HCT116 (cell line): ENCODE results near the gene PDE2A. TPM values are rescaled to one million over a fixed set of nuclear protein-coding genes. Genes with fewer than 3 reads are reported as not detected.
A peak's percentile ranks its signal among the peaks of the same experiment; 100 is the strongest.

Experiments used
- ATAC-seq: fragments of 200-7000 bp; cut with Tn5 transposase; 2 replicates; pipeline ENCODE4 v1.9.1; 2020; ENCODE audit warnings: mild to moderate bottlenecking, moderate library complexity
- BruUV-seq: library from RNA; stranded (reverse); fragments of 400-500 nt; replicated peaks from 2 replicates; lab custom pipeline; 2021; lab: Mats Ljungman, UMichigan
- CTCF ChIA-PET: fragments of 300-600 bp; sonication (Branson Sonifier 250); formaldehyde crosslinking; loops from one replicate; lab custom pipeline; 2021; ENCODE audit warnings: antibody characterized with exemption; lab: Charles Lee
- POLR2A ChIA-PET: fragments of 300-600, 350-600 bp; sonication (Branson Sonifier 250); formaldehyde crosslinking; loops from one replicate; lab custom pipeline; 2021; ENCODE audit warnings: antibody characterized with exemption; lab: Charles Lee
- RAD21 ChIA-PET, 2 experiments: fragments of 300-600 bp; sonication (Branson Sonifier 250); formaldehyde crosslinking; loops; one replicate each; lab custom pipeline; 2023; ENCODE audit warnings: low total read pairs in 2 of 2; ENCODE audit not compliant: uncharacterized antibody in 2 of 2, unreplicated experiment in 2 of 2, low non-redundant PET in 1 of 2; lab: Charles Lee
- DNase-seq: peaks from one replicate; pipeline ENCODE4 v3.0.0-alpha.2; 2010; ENCODE audit warnings: low read depth, low spot score
- H2AFZ ChIP-seq: fragments of 200-600 bp; shearing (Covaris generic), sonication (generic); 2 replicates; pipeline ENCODE4 v1.6.1; 2017; ENCODE audit warnings: low read depth, mixed run types, mixed read lengths, antibody characterized with exemption, low read length; ENCODE audit not compliant: poor library complexity, severe bottlenecking
- H3K27ac ChIP-seq: 2 replicates; pipeline ENCODE4 v1.5.1; 2012; ENCODE audit warnings: low read depth, low read length
- H3K27me3 ChIP-seq: fragments of 200-600 bp; sonication (generic); 2 replicates; pipeline ENCODE4 v1.6.1; 2016; ENCODE audit warnings: mixed run types, low read length, mixed read lengths; ENCODE audit not compliant: insufficient read depth
- H3K36me3 ChIP-seq, 2 experiments: fragments of 200-500 bp in 1 of 2; fragments of 200-600 bp in 1 of 2; sonication (Bioruptor generic) in 1 of 2; sonication (generic) in 1 of 2; 2 replicates each; pipeline versions ENCODE4 v1.5.1 to v1.6.1; 2014 to 2016; ENCODE audit warnings: low read length in 2 of 2, inconsistent platforms in 1 of 2, mixed read lengths in 1 of 2, mixed run types in 1 of 2; ENCODE audit not compliant: insufficient read depth in 2 of 2, control insufficient read depth in 1 of 2
- H3K4me1 ChIP-seq, 2 experiments: fragments of 200-600 bp in 1 of 2; sonication (generic) in 1 of 2; 2 replicates each; pipeline versions ENCODE4 v1.5.1 to v1.6.1; 2012 to 2017; ENCODE audit warnings: low read length in 2 of 2, inconsistent platforms in 1 of 2, mild to moderate bottlenecking in 1 of 2, mixed read lengths in 1 of 2, mixed run types in 1 of 2, moderate library complexity in 1 of 2; ENCODE audit not compliant: insufficient read depth in 2 of 2, control insufficient read depth in 1 of 2
- H3K4me2 ChIP-seq: fragments of 200-600 bp; sonication (generic); 2 replicates; pipeline ENCODE4 v1.6.1; 2017; ENCODE audit warnings: mixed run types, low read length, mixed read lengths
- H3K4me3 ChIP-seq, 2 experiments: fragments of 200-600 bp in 1 of 2; sonication (generic) in 1 of 2; replicated peaks in 1 of 2; 2 replicates each; pipeline ENCODE4 v1.5.1; 2011 to 2016; ENCODE audit warnings: low read length in 2 of 2, control low read depth in 1 of 2, low read depth in 1 of 2, mild to moderate bottlenecking in 1 of 2, mixed read lengths in 1 of 2, mixed run types in 1 of 2
- H3K79me2 ChIP-seq: fragments of 200-600 bp; sonication (generic); 2 replicates; pipeline ENCODE4 v1.6.1; 2017; ENCODE audit warnings: mild to moderate bottlenecking, mixed run types, low read length, moderate library complexity, mixed read lengths; ENCODE audit not compliant: insufficient read depth
- H3K9ac ChIP-seq: fragments of 200-600 bp; sonication (generic); 2 replicates; pipeline ENCODE4 v1.6.1; 2016; ENCODE audit warnings: low read length, mixed read lengths
- H3K9me2 ChIP-seq: fragments of 200-600 bp; sonication (generic), shearing (Covaris generic); 2 replicates; pipeline ENCODE4 v1.6.1; 2017; ENCODE audit warnings: mixed run types, mild to moderate bottlenecking, moderate library complexity; ENCODE audit not compliant: insufficient read depth
- H3K9me3 ChIP-seq, 2 experiments: fragments of 200-500 bp in 1 of 2; fragments of 200-600 bp in 1 of 2; sonication (Bioruptor generic) in 1 of 2; sonication (generic) in 1 of 2; 2 replicates each; pipeline ENCODE4 v1.6.1; 2014 to 2017; ENCODE audit warnings: low read length in 2 of 2, mixed read lengths in 2 of 2, inconsistent platforms in 1 of 2, low read depth in 1 of 2, mild to moderate bottlenecking in 1 of 2, mixed run types in 1 of 2, moderate library complexity in 1 of 2; ENCODE audit not compliant: control insufficient read depth in 1 of 2, insufficient read depth in 1 of 2
- H4K20me1 ChIP-seq: fragments of 200-600 bp; sonication (generic), shearing (Covaris generic); 2 replicates; pipeline ENCODE4 v1.6.1; 2017; ENCODE audit warnings: mixed run types, mild to moderate bottlenecking, moderate library complexity; ENCODE audit not compliant: insufficient read depth
- ATF3 ChIP-seq: IDR thresholded peaks from 2 replicates; pipeline ENCODE4 v1.6.1; 2012
- CTCF ChIP-seq, 3 experiments: fragments of 200-600 bp in 1 of 3; sonication (generic) in 1 of 3; IDR thresholded peaks in 2 of 3; conservative IDR thresholded peaks in 1 of 3; 2 replicates each; pipeline ENCODE4 v1.5.1; 2012 to 2017; ENCODE audit warnings: low read depth in 2 of 3, low read length in 2 of 3, antibody characterized with exemption in 1 of 3, borderline replicate concordance in 1 of 3, control low read depth in 1 of 3, mild to moderate bottlenecking in 1 of 3, mixed read lengths in 1 of 3, mixed run types in 1 of 3, moderate library complexity in 1 of 3; ENCODE audit not compliant: insufficient read depth in 1 of 3
- ELF1 ChIP-seq: IDR thresholded peaks from 2 replicates; pipeline ENCODE4 v1.6.1; 2012; ENCODE audit warnings: low read depth, borderline replicate concordance
- MAX ChIP-seq: IDR thresholded peaks from 2 replicates; pipeline ENCODE4 v1.6.1; 2012
- RAD21 ChIP-seq: IDR thresholded peaks from 2 replicates; pipeline ENCODE4 v1.6.1; 2012; ENCODE audit warnings: low read depth, mild to moderate bottlenecking
- SIN3A ChIP-seq: IDR thresholded peaks from 2 replicates; pipeline ENCODE4 v1.6.1; 2012; ENCODE audit warnings: low read depth
- ZBTB33 ChIP-seq: IDR thresholded peaks from 2 replicates; pipeline ENCODE4 v1.6.1; 2011; ENCODE audit warnings: mild to moderate bottlenecking, low read length, moderate library complexity; ENCODE audit not compliant: insufficient replicate concordance; ENCODE audit errors: extremely low read depth
- intact Hi-C: fragments of 100-400 bp; cut with micrococcal nuclease; formaldehyde crosslinking; loops from 2 replicates; pipeline ENCODE4 v1.10.0; 2022
- total RNA-seq: library from RNA; stranded (reverse); gene quantifications from one replicate; pipeline ENCODE4 v1.2.1, GENCODE V29; 2021; ENCODE audit not compliant: unreplicated experiment

The PDE2A gene
- total RNA-seq, 1 experiment from 2014 or later = 7.6 TPM

- Histone ChIP-seq H3K79me2 (no peaks in the 10 kb centered on the region), H3K4me3 (no peak overlapping the region), H2AFZ (no peak overlapping the region), H3K9ac (no peak overlapping the region)
- intact Hi-C loops = loop anchor here (1.0 kb wide), 1 partner anchor 44 kb away; no protein-coding TSS in a partner anchor
- RAD21 ChIA-PET = interaction anchor here in 1 of 2 experiments (0.8 to 1.4 kb wide), 3 partner anchors 13 to 85 kb away, joined by 4 to 11 read pairs (median 7); no protein-coding TSS in a partner anchor
- TF ChIP-seq CTCF (IDR thresholded peaks at IDR 0.05 in 2 of 3, conservative IDR thresholded peaks at IDR 0.05 in 1 of 3; ENCODE audit: borderline replicate concordance in 1 of 3, insufficient read depth in 1 of 3, low read depth in 2 of 3, low read length in 2 of 3) = peak; percentile 59 to 67 (median 61); a peak in 5 of 6 replicates
- TF ChIP-seq MAX = no peak
- no peak for TF ChIP-seq ELF1
- TF ChIP-seq ATF3 = no peak
- TF ChIP-seq RAD21 = peak; percentile 62
- no peak for TF ChIP-seq ZBTB33
- TF ChIP-seq SIN3A = no peak
- TF ChIP-seq, all 23 proteins: peak for 2
- CTCF ChIA-PET = interaction anchor here (1.0 to 2.2 kb wide), 17 partner anchors 9 to 168 kb away, joined by 3 to 31 read pairs (median 4); no protein-coding TSS in a partner anchor
- H3K27me3 ChIP-seq = no peaks in the 10 kb centered on the region
- DNase-seq = no peak
- H3K4me2 ChIP-seq = peak overlapping the region; percentile 42
- no peak overlapping the region for H3K27ac ChIP-seq
- H3K4me1 ChIP-seq = peaks cover 0 to 15% of the 10 kb centered on the region in 2 experiments; a peak in 2 of 4 replicates
- H3K9me3 ChIP-seq = no peaks in the 10 kb centered on the region
- H3K9me2 ChIP-seq = no peaks in the 10 kb centered on the region
- no peaks in the 10 kb centered on the region for H4K20me1 ChIP-seq
- POLR2A ChIA-PET = no interaction called here
- no TSS peak for BruUV-seq
- ATAC-seq = peak; percentile 84
- H3K36me3 ChIP-seq = no peaks in the 10 kb centered on the region
Measured at GRCh38 chr11:72598906-72599305, 75.3 kb downstream of the PDE2A start.
